SK-N-SH treated with all-trans-retinoic acid at 6 μM for 48 hours (cell line): ENCODE data around the gene CARM1.
A peak's percentile ranks its signal among the peaks of the same experiment; 100 is the strongest.
"Not testable (repeated sequence)": the region's sequence is repeated elsewhere in the genome, so short reads cannot be mapped to it uniquely, and the experiment has no call there.

Experiments
- ATAC-seq: fragments of 200-7000 bp; cut with Tn5 transposase; 3 replicates; pipeline ENCODE4 v1.9.1; 2020; ENCODE audit warnings: mild to moderate bottlenecking, moderate library complexity
- ARNTL ChIP-seq: fragments of 450-650 bp; formaldehyde crosslinking; IDR thresholded peaks from 2 replicates; pipeline ENCODE4 v1.5.0; 2020; ENCODE audit warnings: low read depth, mild to moderate bottlenecking, moderate library complexity, borderline replicate concordance
- BACH2 ChIP-seq: fragments of 250-450 bp; sonication (Bioruptor Pico); IDR thresholded peaks from 2 replicates; pipeline ENCODE4 v1.9.0; 2021; ENCODE audit warnings: mild to moderate bottlenecking, borderline replicate concordance
- CSDC2 ChIP-seq: fragments of 250-450 bp; sonication (Bioruptor Pico); IDR thresholded peaks from 2 replicates; pipeline ENCODE4 v1.5.0; 2020; ENCODE audit warnings: mild to moderate bottlenecking, moderate library complexity
- ESRRG ChIP-seq: fragments of 250-450 bp; sonication (Bioruptor Pico); IDR thresholded peaks from 2 replicates; pipeline ENCODE4 v1.6.1; 2021; ENCODE audit warnings: mild to moderate bottlenecking
- GLIS3 ChIP-seq: fragments of 250-450 bp; sonication (Bioruptor Pico); IDR thresholded peaks from 2 replicates; pipeline ENCODE4 v1.5.0; 2020; ENCODE audit warnings: mild to moderate bottlenecking, moderate library complexity
- ISL1 ChIP-seq: fragments of 250-450 bp; sonication (Bioruptor Pico); IDR thresholded peaks from 2 replicates; pipeline ENCODE4 v2.1.2; 2022; ENCODE audit warnings: mild to moderate bottlenecking, moderate library complexity
- OSR1 ChIP-seq: fragments of 250-450 bp; sonication (Bioruptor Pico); IDR thresholded peaks from 2 replicates; pipeline ENCODE4 v1.8.0; 2022; ENCODE audit warnings: moderate library complexity, mild to moderate bottlenecking, inconsistent platforms
- PPARA ChIP-seq: fragments of 250-450 bp; sonication (Bioruptor Pico); IDR thresholded peaks from 2 replicates; pipeline ENCODE4 v1.5.0; 2020; ENCODE audit warnings: mild to moderate bottlenecking, borderline replicate concordance
- RARB ChIP-seq: fragments of 250-450 bp; sonication (Bioruptor Pico); IDR thresholded peaks from 2 replicates; pipeline ENCODE4 v1.8.0; 2021; ENCODE audit warnings: mild to moderate bottlenecking, moderate library complexity
- SNAI2 ChIP-seq: fragments of 250-450 bp; sonication (Bioruptor Pico); IDR thresholded peaks from 2 replicates; pipeline ENCODE4 v1.5.0; 2020; ENCODE audit warnings: mild to moderate bottlenecking, moderate library complexity
- TCF4 ChIP-seq: fragments of 250-450 bp; sonication (Bioruptor Pico); IDR thresholded peaks from 2 replicates; pipeline ENCODE4 v1.8.0; 2021; ENCODE audit warnings: mild to moderate bottlenecking, moderate library complexity, borderline replicate concordance
- TOX ChIP-seq: fragments of 250-450 bp; sonication (Bioruptor Pico); IDR thresholded peaks from 2 replicates; pipeline ENCODE4 v1.8.0; 2021; ENCODE audit warnings: mild to moderate bottlenecking, moderate library complexity, borderline replicate concordance
- ZFP30 ChIP-seq: fragments of 450-650 bp; formaldehyde crosslinking; IDR thresholded peaks from 2 replicates; pipeline ENCODE4 v1.5.0; 2022; ENCODE audit warnings: mild to moderate bottlenecking, moderate library complexity
- ZNF70 ChIP-seq: fragments of 450-650 bp; formaldehyde crosslinking; IDR thresholded peaks from 2 replicates; pipeline ENCODE4 v1.5.0; 2020; ENCODE audit warnings: mild to moderate bottlenecking, moderate library complexity
- ZNF8 ChIP-seq: fragments of 450-650 bp; formaldehyde crosslinking; IDR thresholded peaks from 2 replicates; pipeline ENCODE4 v1.5.0; 2020; ENCODE audit warnings: mild to moderate bottlenecking, moderate library complexity
- TF ChIP-seq, protein P1 (sequence below): fragments of 250-450 bp; sonication (Bioruptor Pico); IDR thresholded peaks from 2 replicates; pipeline ENCODE4 v1.8.0; 2020; ENCODE audit warnings: mild to moderate bottlenecking, moderate library complexity, borderline replicate concordance
- TF ChIP-seq, protein P2 (sequence below): fragments of 250-450 bp; sonication (Bioruptor Pico); IDR thresholded peaks from 2 replicates; pipeline ENCODE4 v1.8.0; 2021; ENCODE audit warnings: low read depth, mild to moderate bottlenecking, moderate library complexity, borderline replicate concordance
- TF ChIP-seq, protein P3 (sequence below): fragments of 250-450 bp; sonication (Bioruptor Pico); IDR thresholded peaks from 2 replicates; pipeline ENCODE4 v1.5.1; 2020; ENCODE audit warnings: low read depth, mild to moderate bottlenecking, moderate library complexity
- TF ChIP-seq, protein P4 (sequence below): fragments of 250-450 bp; sonication (Bioruptor Pico); IDR thresholded peaks from 2 replicates; pipeline ENCODE4 v1.5.0; 2020; ENCODE audit warnings: mild to moderate bottlenecking, moderate library complexity

Gene CARM1

DNA sequence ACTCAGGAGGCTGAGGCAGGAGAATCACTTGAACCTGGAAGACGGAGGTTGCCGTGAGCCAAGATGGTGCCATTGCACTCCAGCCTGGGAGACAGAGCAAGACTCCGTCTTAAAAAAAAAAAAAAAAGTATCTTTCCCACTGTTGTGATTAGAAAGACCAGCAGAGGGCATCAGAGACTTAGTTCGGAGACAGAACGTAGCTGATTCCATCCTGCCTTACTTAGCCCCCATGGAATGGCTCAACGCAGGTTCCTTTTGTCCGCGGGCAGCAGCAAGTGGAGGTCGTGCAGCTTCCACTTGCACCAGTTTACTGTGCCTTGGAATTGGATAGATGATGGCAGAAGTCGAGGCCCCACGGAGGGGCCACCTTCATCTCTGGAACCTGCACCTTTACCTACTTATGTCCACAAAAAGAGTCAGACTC lies 65.3 kb downstream of the CARM1 start:
- TF ChIP-seq TOX (CRISPR knock-in tag) (no peak), ZNF70 (CRISPR knock-in tag) (no peak), RARB (CRISPR knock-in tag) (no peak), SNAI2 (CRISPR knock-in tag) (no peak), TCF4 (no peak), OSR1 (CRISPR knock-in tag) (no peak), ISL1 (CRISPR knock-in tag) (no peak), ESRRG (CRISPR knock-in tag) (no peak)
- TF ChIP-seq, protein P1, sequence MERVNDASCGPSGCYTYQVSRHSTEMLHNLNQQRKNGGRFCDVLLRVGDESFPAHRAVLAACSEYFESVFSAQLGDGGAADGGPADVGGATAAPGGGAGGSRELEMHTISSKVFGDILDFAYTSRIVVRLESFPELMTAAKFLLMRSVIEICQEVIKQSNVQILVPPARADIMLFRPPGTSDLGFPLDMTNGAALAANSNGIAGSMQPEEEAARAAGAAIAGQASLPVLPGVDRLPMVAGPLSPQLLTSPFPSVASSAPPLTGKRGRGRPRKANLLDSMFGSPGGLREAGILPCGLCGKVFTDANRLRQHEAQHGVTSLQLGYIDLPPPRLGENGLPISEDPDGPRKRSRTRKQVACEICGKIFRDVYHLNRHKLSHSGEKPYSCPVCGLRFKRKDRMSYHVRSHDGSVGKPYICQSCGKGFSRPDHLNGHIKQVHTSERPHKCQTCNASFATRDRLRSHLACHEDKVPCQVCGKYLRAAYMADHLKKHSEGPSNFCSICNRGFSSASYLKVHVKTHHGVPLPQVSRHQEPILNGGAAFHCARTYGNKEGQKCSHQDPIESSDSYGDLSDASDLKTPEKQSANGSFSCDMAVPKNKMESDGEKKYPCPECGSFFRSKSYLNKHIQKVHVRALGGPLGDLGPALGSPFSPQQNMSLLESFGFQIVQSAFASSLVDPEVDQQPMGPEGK = no peak
- TF ChIP-seq, all 23 proteins: peak for 0
- ATAC-seq = peak; percentile 92

DNA sequence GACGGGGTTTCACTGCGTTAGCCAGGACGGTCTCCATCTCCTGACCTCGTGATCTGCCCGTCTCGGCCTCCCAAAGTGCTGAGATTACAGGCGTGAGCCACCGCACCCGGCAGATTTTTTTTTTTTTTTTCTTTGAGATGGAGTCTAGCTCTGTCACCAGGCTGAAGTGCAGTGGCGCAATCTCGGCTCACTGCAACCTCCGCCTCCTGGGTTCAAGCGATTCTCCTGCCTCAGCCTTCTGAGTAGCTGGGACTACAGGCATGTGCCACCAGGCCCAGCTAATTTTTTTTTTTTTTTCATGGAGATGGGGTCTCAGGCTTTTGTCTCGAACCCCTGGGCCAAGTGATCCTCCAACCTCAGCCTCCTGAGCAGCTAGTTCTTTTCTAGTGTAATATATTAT lies 70.3 kb downstream of the CARM1 start:
- ATAC-seq = not testable (repeated sequence)

DNA sequence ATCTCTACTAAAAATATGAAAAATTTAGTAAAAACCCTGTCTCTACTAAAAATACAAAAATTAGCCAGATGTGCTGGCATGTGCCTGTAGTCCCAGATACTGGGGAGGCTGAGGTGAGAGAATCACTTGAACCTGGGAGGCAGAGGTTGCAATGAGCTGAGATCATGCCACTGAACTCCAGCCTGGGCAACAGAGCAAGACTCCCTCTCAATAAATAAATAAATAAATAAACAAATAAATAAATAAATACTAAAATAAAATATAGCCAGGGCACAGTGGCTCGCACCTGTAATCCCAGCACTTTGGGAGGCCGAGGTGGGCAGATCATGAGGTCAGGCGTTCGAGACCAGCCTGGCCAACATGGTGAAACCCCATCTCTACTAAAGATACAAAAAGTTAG lies 72.1 kb downstream of the CARM1 start:
- not testable (repeated sequence) for ATAC-seq

DNA sequence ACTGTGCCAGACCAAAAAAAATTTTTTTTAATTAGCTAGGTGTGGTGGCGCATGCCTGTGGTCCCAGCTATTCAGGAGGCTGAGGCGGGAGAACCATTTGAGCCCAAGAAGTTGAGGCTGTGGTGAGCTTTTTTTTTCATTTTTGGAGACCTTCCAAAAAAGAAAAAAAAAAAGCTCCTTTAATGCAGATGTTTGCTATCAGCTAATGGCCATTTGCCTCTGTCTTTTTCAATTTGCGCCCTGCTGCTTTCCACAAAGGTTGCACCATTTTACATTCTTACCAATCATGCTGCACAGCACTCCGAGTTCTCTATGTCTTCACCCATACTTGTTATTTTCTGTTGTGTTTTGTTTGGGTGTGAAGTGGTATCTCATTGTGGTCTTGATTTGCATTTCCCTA lies 73.9 kb downstream of the CARM1 start:
- no peak for ATAC-seq
- TF ChIP-seq, protein P2, sequence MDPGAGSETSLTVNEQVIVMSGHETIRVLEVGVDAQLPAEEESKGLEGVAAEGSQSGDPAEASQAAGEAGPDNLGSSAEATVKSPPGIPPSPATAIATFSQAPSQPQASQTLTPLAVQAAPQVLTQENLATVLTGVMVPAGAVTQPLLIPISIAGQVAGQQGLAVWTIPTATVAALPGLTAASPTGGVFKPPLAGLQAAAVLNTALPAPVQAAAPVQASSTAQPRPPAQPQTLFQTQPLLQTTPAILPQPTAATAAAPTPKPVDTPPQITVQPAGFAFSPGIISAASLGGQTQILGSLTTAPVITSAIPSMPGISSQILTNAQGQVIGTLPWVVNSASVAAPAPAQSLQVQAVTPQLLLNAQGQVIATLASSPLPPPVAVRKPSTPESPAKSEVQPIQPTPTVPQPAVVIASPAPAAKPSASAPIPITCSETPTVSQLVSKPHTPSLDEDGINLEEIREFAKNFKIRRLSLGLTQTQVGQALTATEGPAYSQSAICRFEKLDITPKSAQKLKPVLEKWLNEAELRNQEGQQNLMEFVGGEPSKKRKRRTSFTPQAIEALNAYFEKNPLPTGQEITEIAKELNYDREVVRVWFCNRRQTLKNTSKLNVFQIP (CRISPR knock-in tag) = no peak
- TF ChIP-seq ISL1 (CRISPR knock-in tag) = no peak
- no peak for TF ChIP-seq BACH2 (CRISPR knock-in tag)
- no peak for TF ChIP-seq CSDC2

DNA sequence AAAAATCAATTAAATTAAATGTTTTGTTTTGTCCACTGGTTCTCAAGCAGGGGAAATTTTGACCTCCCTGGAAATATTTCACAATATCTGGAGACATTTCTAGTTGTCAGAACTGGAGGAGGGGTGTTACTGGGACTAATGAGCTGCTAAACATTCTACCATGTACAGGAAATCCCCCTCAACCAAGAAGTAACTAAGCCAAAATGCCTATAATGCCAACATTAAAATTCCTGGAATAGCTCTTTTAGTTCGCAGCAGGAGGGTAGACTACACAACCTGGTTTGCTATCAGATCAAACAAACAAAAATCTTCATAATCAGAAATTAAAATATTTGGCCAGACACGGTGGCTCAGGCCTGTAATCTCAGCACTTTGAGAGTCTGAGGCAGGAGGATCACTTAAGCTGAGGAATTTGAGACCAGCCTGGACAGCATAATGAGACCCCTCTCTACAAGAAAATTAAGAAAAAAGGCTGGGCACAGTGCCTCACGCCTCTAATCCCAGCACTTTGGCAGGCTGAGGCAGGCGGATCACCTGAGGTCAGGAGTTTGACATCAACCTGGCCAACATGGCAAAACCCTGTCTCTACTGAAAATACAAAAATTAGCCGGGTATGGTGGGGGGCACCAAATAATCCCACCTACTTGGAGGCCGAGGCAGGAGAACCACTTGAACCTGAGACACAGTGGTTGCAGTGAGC lies 75.8 kb downstream of the CARM1 start:
- TF ChIP-seq, protein P3, sequence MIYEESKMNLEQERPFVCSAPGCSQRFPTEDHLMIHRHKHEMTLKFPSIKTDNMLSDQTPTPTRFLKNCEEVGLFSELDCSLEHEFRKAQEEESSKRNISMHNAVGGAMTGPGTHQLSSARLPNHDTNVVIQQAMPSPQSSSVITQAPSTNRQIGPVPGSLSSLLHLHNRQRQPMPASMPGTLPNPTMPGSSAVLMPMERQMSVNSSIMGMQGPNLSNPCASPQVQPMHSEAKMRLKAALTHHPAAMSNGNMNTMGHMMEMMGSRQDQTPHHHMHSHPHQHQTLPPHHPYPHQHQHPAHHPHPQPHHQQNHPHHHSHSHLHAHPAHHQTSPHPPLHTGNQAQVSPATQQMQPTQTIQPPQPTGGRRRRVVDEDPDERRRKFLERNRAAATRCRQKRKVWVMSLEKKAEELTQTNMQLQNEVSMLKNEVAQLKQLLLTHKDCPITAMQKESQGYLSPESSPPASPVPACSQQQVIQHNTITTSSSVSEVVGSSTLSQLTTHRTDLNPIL (CRISPR knock-in tag) = 0 out of 2 replicates have a peak, but pooled peaks have one; percentile 14
- TF ChIP-seq ESRRG (CRISPR knock-in tag) = no peak
- no peak for TF ChIP-seq CSDC2
- TF ChIP-seq ZFP30 (CRISPR knock-in tag) = no peak
- no peak for TF ChIP-seq GLIS3 (CRISPR knock-in tag)
- TF ChIP-seq SNAI2 (CRISPR knock-in tag) = no peak
- no peak for TF ChIP-seq TOX (CRISPR knock-in tag)
- TF ChIP-seq PPARA (CRISPR knock-in tag) = no peak
- TF ChIP-seq ZNF70 (CRISPR knock-in tag) = no peak
- TF ChIP-seq ARNTL (CRISPR knock-in tag) = no peak
- TF ChIP-seq OSR1 (CRISPR knock-in tag) = no peak
- TF ChIP-seq ISL1 (CRISPR knock-in tag) = peak; percentile 85
- TF ChIP-seq, protein P4, sequence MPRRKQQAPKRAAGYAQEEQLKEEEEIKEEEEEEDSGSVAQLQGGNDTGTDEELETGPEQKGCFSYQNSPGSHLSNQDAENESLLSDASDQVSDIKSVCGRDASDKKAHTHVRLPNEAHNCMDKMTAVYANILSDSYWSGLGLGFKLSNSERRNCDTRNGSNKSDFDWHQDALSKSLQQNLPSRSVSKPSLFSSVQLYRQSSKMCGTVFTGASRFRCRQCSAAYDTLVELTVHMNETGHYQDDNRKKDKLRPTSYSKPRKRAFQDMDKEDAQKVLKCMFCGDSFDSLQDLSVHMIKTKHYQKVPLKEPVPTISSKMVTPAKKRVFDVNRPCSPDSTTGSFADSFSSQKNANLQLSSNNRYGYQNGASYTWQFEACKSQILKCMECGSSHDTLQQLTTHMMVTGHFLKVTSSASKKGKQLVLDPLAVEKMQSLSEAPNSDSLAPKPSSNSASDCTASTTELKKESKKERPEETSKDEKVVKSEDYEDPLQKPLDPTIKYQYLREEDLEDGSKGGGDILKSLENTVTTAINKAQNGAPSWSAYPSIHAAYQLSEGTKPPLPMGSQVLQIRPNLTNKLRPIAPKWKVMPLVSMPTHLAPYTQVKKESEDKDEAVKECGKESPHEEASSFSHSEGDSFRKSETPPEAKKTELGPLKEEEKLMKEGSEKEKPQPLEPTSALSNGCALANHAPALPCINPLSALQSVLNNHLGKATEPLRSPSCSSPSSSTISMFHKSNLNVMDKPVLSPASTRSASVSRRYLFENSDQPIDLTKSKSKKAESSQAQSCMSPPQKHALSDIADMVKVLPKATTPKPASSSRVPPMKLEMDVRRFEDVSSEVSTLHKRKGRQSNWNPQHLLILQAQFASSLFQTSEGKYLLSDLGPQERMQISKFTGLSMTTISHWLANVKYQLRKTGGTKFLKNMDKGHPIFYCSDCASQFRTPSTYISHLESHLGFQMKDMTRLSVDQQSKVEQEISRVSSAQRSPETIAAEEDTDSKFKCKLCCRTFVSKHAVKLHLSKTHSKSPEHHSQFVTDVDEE (CRISPR knock-in tag) = no peak
- no peak for TF ChIP-seq RARB (CRISPR knock-in tag)
- TF ChIP-seq BACH2 (CRISPR knock-in tag) = no peak
- no peak for TF ChIP-seq ZNF8
- TF ChIP-seq, protein P1 = no peak
- TF ChIP-seq, all 23 proteins: peak for 2

More for the DNA sequence above, 75.8 kb downstream of the CARM1 start:
- ATAC-seq = peak; percentile 49
